ENCODE measurements around the gene NCR1. TPM values are rescaled to one million over a fixed set of nuclear protein-coding genes. Genes with fewer than 3 reads are reported as not detected.

NCR1 gene
- total and polyA plus RNA-seq, 2 of the 8 experiments (the other 6 are each of a cell fraction or from before 2014, with no cell fraction given): 1.5 to 5.1 TPM

DNA sequence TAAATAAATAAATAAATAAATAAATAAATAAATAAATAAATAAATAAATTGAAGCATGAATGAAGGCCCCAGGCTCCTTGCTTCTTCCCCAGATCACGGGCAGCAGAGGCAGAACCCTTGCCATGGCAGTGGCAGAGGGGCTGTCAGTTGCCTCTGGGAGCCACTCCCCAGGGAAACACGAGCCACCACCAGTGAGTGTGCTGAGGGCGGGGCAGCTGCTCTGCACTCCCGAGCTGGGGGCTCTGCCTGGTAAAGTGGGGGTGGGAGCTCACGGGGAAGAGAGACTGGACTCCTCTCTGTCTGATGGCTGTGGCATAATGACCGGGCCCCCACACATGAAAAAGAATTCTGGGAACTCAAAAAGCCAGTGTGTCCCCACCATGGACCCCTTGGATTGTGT, 24.1 kb upstream of the NCR1 start:
- Histone ChIP-seq H3K4ac (replicated peaks; ENCODE audit: insufficient read length, low read depth, low read length) (no peak overlapping the region), H2BK15ac (ENCODE audit: low read length) (no peak overlapping the region), H3K23me2 (ENCODE audit: low read depth, low read length) (no peaks in the 10 kb centered on the region), H3K4me3 (ENCODE audit: extremely low read depth in 1 of 4, insufficient read depth in 2 of 4, low read depth in 3 of 4, low read length in 4 of 4) (no peak overlapping the region), H3K36me3 (ENCODE audit: control insufficient read depth in 2 of 4, insufficient read depth in 4 of 4, low read length in 3 of 4) (no peaks in the 10 kb centered on the region), H2BK120ac (replicated peaks; ENCODE audit: low read depth, low read length) (no peak overlapping the region), H3K79me1 (ENCODE audit: low read depth, low read length) (no peaks in the 10 kb centered on the region), H3K27ac (ENCODE audit: low read depth, low read length) (no peak overlapping the region), H4K20me1 (replicated peaks in 1 of 2; ENCODE audit: control insufficient read depth in 1 of 2, insufficient read depth in 2 of 2, low read length in 2 of 2) (no peaks in the 10 kb centered on the region), H2AFZ (ENCODE audit: low read length) (no peak overlapping the region), H4K5ac (ENCODE audit: insufficient read length, low read depth, low read length) (no peak overlapping the region), H3K4me2 (ENCODE audit: insufficient read depth in 1 of 2, low read depth in 2 of 2, low read length in 2 of 2) (no peak overlapping the region), H2BK12ac (ENCODE audit: low read depth, low read length) (no peak overlapping the region), H2AK5ac (ENCODE audit: low read depth, low read length) (no peak overlapping the region), H3K27me3 (replicated peaks in 1 of 4; ENCODE audit: control insufficient read depth in 3 of 4, extremely low read depth in 1 of 4, insufficient read depth in 3 of 4, low read length in 3 of 4) (peaks cover 0 to 3% (median 0%) of the 10 kb centered on the region in 4 experiments; a peak in 1 of 7 replicates), H3K14ac (ENCODE audit: insufficient read length) (no peak overlapping the region), H3K56ac (replicated peaks; ENCODE audit: insufficient read length, low read depth, low read length) (no peak overlapping the region), H3K9me3 (ENCODE audit: insufficient read depth in 2 of 2, low read depth in 1 of 2, low read length in 1 of 2) (no peaks in the 10 kb centered on the region; a peak in 1 of 4 replicates), H4K91ac (replicated peaks; ENCODE audit: insufficient read length, low read length) (no peak overlapping the region), H2BK5ac (ENCODE audit: low read depth, low read length) (no peak overlapping the region; the same call in 1 of the 2 replicates), H3K18ac (ENCODE audit: extremely low read depth, low read length) (no peak overlapping the region; the same call in 1 of the 2 replicates), H3K9ac (replicated peaks in 1 of 4; ENCODE audit: extremely low read depth in 1 of 4, low read depth in 3 of 4, low read length in 3 of 4) (no peak overlapping the region), H4K8ac (ENCODE audit: extremely low read depth, insufficient read depth, low read length) (no peak overlapping the region), H2BK20ac (ENCODE audit: low read length) (no peak overlapping the region), H3K4me1 (replicated peaks in 1 of 4; ENCODE audit: control insufficient read depth in 3 of 4, insufficient read depth in 4 of 4, low read length in 3 of 4) (no peaks in the 10 kb centered on the region; a peak in 1 of 7 replicates), H3K23ac (ENCODE audit: insufficient read length) (no peak overlapping the region), H3K79me2 (ENCODE audit: control insufficient read depth in 1 of 2, insufficient read depth in 2 of 2, low read length in 2 of 2) (no peaks in the 10 kb centered on the region)
- FAIRE-seq: no peak
- ChIA-PET CTCF (ENCODE audit: partially characterized antibody) (interaction anchor here (0.6 to 3.0 kb wide), 42 partner anchors 9 to 1118 kb away, joined by 3 to 39 read pairs (median 4); partner anchors contain the start of genes CDC42EP5, NCR1 and RDH13), POLR2A (ENCODE audit: partially characterized antibody) (interaction anchor here (0.6 to 1.8 kb wide), 11 partner anchors 12 to 761 kb away, joined by 3 to 7 read pairs (median 4); no protein-coding TSS in a partner anchor)
- no peak for DNase-seq (ENCODE audit: low read depth in 1 of 2, low spot score in 2 of 2)
- 79% methylated on average over 6 of the region's 6 CpGs; no CpG with 5 or more reads in 1 of the 2 experiments for WGBS, 2 experiments (ENCODE audit: extremely low coverage in 1 of 2, insufficient coverage in 1 of 2, insufficient read length in 1 of 2, insufficient replicate concordance in 2 of 2, low coverage in 1 of 2, low lambda C conversion rate in 2 of 2, missing lambda C conversion rate in 1 of 2)
- TF ChIP-seq ASH2L (IDR thresholded peaks at IDR 0.05; ENCODE audit: low read length): no peak

Data from H1 (cell line).